ENCODE results near the gene RAPGEF2. TPM values are rescaled to one million over a fixed set of nuclear protein-coding genes. Genes with fewer than 3 reads are reported as not detected.

RAPGEF2 gene
- total RNA-seq, 1 experiment from 2014 or later: 23.8 TPM

GRCh38 chr4:159379836-159380235, 277.0 kb downstream of the RAPGEF2 start:
- Mint-ChIP-seq H3K4me3 (ENCODE audit: low read depth, unreplicated experiment) (no peak overlapping the region), H3K36me3 (ENCODE audit: insufficient read depth, unreplicated experiment) (no peaks in the 10 kb centered on the region), H3K27ac (ENCODE audit: unreplicated experiment) (no peak overlapping the region), H3K9me3 (ENCODE audit: low read depth, unreplicated experiment) (no peaks in the 10 kb centered on the region), H3K27me3 (ENCODE audit: unreplicated experiment) (no peaks in the 10 kb centered on the region), H3K4me1 (ENCODE audit: low read depth, unreplicated experiment) (no peaks in the 10 kb centered on the region)
- no peak for TF ChIP-seq CTCF (IDR thresholded peaks at IDR 0.05; ENCODE audit: unreplicated experiment)
- CTCF ChIA-PET: no interaction called here
- intact Hi-C loops (cut with micrococcal nuclease; ENCODE audit: unreplicated experiment): no loop called here
- BruUV-seq (replicated peaks): no TSS peak
- DNase-seq: no peak

GRCh38 chr4:159382856-159383561, 280.1 kb downstream of the RAPGEF2 start:
- no peak for DNase-seq
- BruUV-seq (replicated peaks): no TSS peak
- Mint-ChIP-seq H3K4me3 (ENCODE audit: low read depth, unreplicated experiment) (no peak overlapping the region), H3K27ac (ENCODE audit: unreplicated experiment) (no peak overlapping the region), H3K4me1 (ENCODE audit: low read depth, unreplicated experiment) (no peaks in the 10 kb centered on the region), H3K9me3 (ENCODE audit: low read depth, unreplicated experiment) (peaks cover 8% of the 10 kb centered on the region), H3K27me3 (ENCODE audit: unreplicated experiment) (no peaks in the 10 kb centered on the region), H3K36me3 (ENCODE audit: insufficient read depth, unreplicated experiment) (no peaks in the 10 kb centered on the region)
- intact Hi-C loops (cut with micrococcal nuclease; ENCODE audit: unreplicated experiment): no loop called here
- CTCF ChIA-PET: no interaction called here
- no peak for TF ChIP-seq CTCF (IDR thresholded peaks at IDR 0.05; ENCODE audit: unreplicated experiment)

- no peaks in the 10 kb centered on the region for H3K36me3 Mint-ChIP-seq (ENCODE audit: insufficient read depth, unreplicated experiment)
- no peaks in the 10 kb centered on the region for H3K4me1 Mint-ChIP-seq (ENCODE audit: low read depth, unreplicated experiment)
- H3K27ac Mint-ChIP-seq (ENCODE audit: unreplicated experiment): no peak overlapping the region
- H3K4me3 Mint-ChIP-seq (ENCODE audit: low read depth, unreplicated experiment): no peak overlapping the region
- no peak for DNase-seq
- intact Hi-C loops (cut with micrococcal nuclease; ENCODE audit: unreplicated experiment): no loop called here
- CTCF ChIA-PET: no interaction called here
- no peaks in the 10 kb centered on the region for H3K27me3 Mint-ChIP-seq (ENCODE audit: unreplicated experiment)
- H3K9me3 Mint-ChIP-seq (ENCODE audit: low read depth, unreplicated experiment): peaks cover 8% of the 10 kb centered on the region
- TF ChIP-seq CTCF (IDR thresholded peaks at IDR 0.05; ENCODE audit: unreplicated experiment): no peak
- no TSS peak for BruUV-seq (replicated peaks)
These were observed 280.7 kb downstream of the RAPGEF2 start for GRCh38 chr4:159383562-159383931.

GRCh38 chr4:159384017-159384416, 281.1 kb downstream of the RAPGEF2 start:
- CTCF ChIA-PET: interaction anchor here (0.7 kb wide), 1 partner anchor 22 kb away, joined by 6 read pairs; no protein-coding TSS in a partner anchor
- H3K27ac Mint-ChIP-seq (ENCODE audit: unreplicated experiment): no peak overlapping the region
- intact Hi-C loops (cut with micrococcal nuclease; ENCODE audit: unreplicated experiment): no loop called here

More at GRCh38 chr4:159384017-159384416, 281.1 kb downstream of the RAPGEF2 start:
- H3K4me1 Mint-ChIP-seq (ENCODE audit: low read depth, unreplicated experiment): no peaks in the 10 kb centered on the region
- no peaks in the 10 kb centered on the region for H3K36me3 Mint-ChIP-seq (ENCODE audit: insufficient read depth, unreplicated experiment)
- no peak for DNase-seq
- no peak overlapping the region for H3K4me3 Mint-ChIP-seq (ENCODE audit: low read depth, unreplicated experiment)
- no peak for TF ChIP-seq CTCF (IDR thresholded peaks at IDR 0.05; ENCODE audit: unreplicated experiment)
- peaks cover 8% of the 10 kb centered on the region for H3K9me3 Mint-ChIP-seq (ENCODE audit: low read depth, unreplicated experiment)
- H3K27me3 Mint-ChIP-seq (ENCODE audit: unreplicated experiment): no peaks in the 10 kb centered on the region
- BruUV-seq (replicated peaks): no TSS peak
